Measurements from ENCODE around the gene APBA2.

DNA sequence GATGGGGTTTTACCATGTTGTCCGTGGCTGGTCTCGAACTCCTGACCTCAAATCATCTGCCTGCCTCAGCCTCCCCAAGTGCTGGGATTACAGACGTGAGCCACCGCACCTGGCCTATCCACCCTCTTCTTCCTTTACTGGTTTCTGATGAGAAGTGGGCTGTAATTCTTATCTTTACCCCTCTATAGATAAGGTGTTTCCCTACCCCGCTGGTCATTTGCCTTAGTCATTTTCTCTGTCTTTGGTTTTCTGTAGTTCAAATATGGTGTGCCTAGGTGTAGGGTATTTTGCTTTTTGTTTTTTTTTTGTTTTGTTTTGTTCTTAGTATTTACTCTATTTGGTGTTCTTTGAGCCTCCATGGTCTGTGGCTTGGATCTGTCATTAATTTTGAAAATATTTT lies 41.3 kb downstream of the APBA2 start:
- TF ChIP-seq CTCF (IDR thresholded peaks at IDR 0.05) (no peak), POLR2A (IDR thresholded peaks at IDR 0.05) (no peak)
